ENCODE measurements around the gene SMU1. TPM values are rescaled to one million over a fixed set of nuclear protein-coding genes. Genes with fewer than 3 reads are reported as not detected.

Gene SMU1
- total RNA-seq, 4 donors from 2014 or later: 12.5 to 15.3 (median 13.6) TPM

DNA sequence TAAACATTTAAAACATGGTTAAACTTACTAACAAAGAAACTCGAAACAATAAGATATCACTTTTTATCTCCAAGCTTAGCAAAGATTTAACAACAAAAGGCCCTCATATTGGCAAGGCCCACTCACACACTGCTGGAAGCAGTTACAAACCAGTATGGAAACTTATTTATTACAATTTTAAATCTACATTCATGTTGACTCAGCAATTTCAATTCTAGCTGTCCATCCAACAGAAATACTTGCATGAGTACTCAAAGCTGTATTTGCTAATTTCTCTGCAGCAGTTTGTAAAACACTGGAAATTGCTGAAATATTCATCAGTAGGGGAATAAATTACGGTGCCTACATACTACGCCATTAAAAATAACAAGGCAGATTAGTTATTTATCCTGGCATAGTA lies 54.2 kb downstream of the SMU1 start:
- TF ChIP-seq, protein P1, sequence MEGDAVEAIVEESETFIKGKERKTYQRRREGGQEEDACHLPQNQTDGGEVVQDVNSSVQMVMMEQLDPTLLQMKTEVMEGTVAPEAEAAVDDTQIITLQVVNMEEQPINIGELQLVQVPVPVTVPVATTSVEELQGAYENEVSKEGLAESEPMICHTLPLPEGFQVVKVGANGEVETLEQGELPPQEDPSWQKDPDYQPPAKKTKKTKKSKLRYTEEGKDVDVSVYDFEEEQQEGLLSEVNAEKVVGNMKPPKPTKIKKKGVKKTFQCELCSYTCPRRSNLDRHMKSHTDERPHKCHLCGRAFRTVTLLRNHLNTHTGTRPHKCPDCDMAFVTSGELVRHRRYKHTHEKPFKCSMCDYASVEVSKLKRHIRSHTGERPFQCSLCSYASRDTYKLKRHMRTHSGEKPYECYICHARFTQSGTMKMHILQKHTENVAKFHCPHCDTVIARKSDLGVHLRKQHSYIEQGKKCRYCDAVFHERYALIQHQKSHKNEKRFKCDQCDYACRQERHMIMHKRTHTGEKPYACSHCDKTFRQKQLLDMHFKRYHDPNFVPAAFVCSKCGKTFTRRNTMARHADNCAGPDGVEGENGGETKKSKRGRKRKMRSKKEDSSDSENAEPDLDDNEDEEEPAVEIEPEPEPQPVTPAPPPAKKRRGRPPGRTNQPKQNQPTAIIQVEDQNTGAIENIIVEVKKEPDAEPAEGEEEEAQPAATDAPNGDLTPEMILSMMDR (IDR thresholded peaks at IDR 0.05 in 4 of 5, conservative IDR thresholded peaks at IDR 0.05 in 1 of 5): no peak
- no peak for TF ChIP-seq POLR2A (IDR thresholded peaks at IDR 0.05)
- H3K4me1 ChIP-seq: peaks cover 25 to 28% of the 10 kb centered on the region in 2 donors
- intact Hi-C loops (cut with DNase I; ENCODE audit: low total_unique reads): no loop called here
- H3K36me3 ChIP-seq: peaks cover 0 to 7% of the 10 kb centered on the region in 2 donors
- peak overlapping the region in 1 of 4 donors; percentile 9 for H3K27ac ChIP-seq
- H3K27me3 ChIP-seq: no peaks in the 10 kb centered on the region
- DNase-seq (no peak), ATAC-seq (no peak)
- H3K4me3 ChIP-seq: no peak overlapping the region
- in situ Hi-C loops (cut with MboI; ENCODE audit: low sequenced_read_pairs in 4 of 4): no loop called here
- no peaks in the 10 kb centered on the region for H3K9me3 ChIP-seq

DNA sequence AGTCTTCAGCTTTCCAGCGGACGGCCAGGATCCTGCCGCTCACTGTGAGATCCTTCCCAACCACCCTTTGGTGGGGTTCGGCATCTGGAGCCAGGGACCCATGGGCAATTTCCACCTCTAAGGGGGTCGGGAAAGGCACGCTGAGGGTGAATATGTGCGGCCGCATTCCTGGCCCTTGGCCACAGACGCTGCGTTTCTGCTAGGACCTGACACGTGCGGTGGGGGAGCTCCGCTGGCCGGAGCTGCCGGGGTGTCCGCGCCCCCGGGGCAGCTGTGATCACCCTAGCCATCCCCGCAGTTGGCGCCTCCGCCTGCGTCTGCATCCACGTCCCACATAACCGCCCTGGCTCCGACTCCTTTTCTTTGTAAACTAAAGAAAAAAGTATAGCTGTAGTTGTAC lies 56.7 kb downstream of the SMU1 start:
- no peak for DNase-seq
- Histone ChIP-seq H3K4me3 (no peak overlapping the region), H3K27ac (no peak overlapping the region), H3K9me3 (no peaks in the 10 kb centered on the region), H3K36me3 (no peaks in the 10 kb centered on the region), H3K4me1 (peaks cover 12 to 19% of the 10 kb centered on the region in 2 donors), H3K27me3 (no peaks in the 10 kb centered on the region)
- intact Hi-C loops (cut with DNase I; ENCODE audit: low total_unique reads): no loop called here
- TF ChIP-seq POLR2A (IDR thresholded peaks at IDR 0.05): no peak
- TF ChIP-seq, protein P1 (IDR thresholded peaks at IDR 0.05 in 4 of 5, conservative IDR thresholded peaks at IDR 0.05 in 1 of 5): no peak
- no peak for ATAC-seq
- in situ Hi-C loops (cut with MboI; ENCODE audit: low sequenced_read_pairs in 4 of 4): no loop called here

DNA sequence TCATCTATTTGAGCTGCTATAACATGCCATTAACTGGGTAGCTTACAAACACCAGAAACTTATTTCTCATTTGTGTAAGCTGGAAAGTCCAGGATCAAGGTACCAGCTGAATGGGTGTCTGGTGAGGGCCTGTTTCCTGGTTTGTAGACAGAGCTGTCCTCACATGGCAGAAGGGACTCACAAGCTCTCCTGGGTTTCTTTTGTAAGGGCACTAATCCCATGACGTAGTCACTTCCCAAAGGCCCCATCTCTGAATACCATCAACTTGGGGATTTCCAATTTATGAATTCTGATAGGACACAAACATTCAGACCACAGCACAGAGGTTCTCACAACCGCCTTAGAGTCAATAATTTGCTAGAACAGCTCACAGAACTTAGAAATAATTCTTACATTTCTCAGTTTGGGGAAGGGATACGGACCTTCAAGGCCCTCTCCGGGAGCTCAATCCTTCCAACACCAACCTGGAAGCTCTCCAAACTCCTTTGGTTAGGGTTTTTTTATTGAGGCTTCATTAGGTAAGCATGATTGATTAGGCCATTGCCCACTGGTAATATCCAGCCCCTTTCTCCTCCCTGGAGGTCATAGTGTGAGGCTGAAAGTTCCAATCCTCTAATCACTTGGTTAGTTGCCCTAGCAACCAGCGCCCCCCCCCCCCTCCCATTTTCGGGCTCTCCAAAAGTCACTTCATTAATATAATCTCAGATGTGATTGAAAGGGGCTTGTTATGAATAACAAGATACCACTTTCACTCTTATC lies 59.0 kb downstream of the SMU1 start:
- no peak for ATAC-seq
- no peak overlapping the region for H3K27ac ChIP-seq
- no peak overlapping the region for H3K4me3 ChIP-seq
- no peaks in the 10 kb centered on the region for H3K27me3 ChIP-seq
- no peak for DNase-seq
- H3K4me1 ChIP-seq: peaks cover 0 to 4% of the 10 kb centered on the region in 2 donors
- intact Hi-C loops (cut with DNase I; ENCODE audit: low total_unique reads): no loop called here
- no peak for TF ChIP-seq POLR2A (IDR thresholded peaks at IDR 0.05)
- TF ChIP-seq, protein P1 (IDR thresholded peaks at IDR 0.05 in 4 of 5, conservative IDR thresholded peaks at IDR 0.05 in 1 of 5): no peak
- H3K36me3 ChIP-seq: no peaks in the 10 kb centered on the region
- in situ Hi-C loops (cut with MboI; ENCODE audit: low sequenced_read_pairs in 4 of 4): no loop called here
- H3K9me3 ChIP-seq: no peaks in the 10 kb centered on the region

DNA sequence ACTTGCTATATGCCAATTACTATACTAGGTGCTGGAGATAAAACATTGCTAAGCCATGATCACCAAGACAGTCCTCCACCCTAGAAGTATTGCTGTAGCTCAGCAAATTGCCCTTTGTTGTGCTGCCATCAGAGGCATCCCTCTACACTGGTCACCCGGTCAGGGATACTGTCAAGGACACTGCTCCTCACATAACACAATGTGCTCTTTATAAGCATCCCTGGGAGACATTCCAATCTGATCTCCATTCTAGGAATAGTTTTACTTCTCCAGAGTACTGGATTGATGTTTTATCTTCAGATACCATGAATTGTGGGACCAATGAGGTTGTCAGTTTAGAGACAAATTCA lies 61.8 kb downstream of the SMU1 start:
- TF ChIP-seq POLR2A (IDR thresholded peaks at IDR 0.05): no peak
- TF ChIP-seq, protein P1 (IDR thresholded peaks at IDR 0.05 in 4 of 5, conservative IDR thresholded peaks at IDR 0.05 in 1 of 5): no peak
- no peaks in the 10 kb centered on the region for H3K9me3 ChIP-seq
- H3K36me3 ChIP-seq: no peaks in the 10 kb centered on the region
- H3K27me3 ChIP-seq: no peaks in the 10 kb centered on the region
- no peaks in the 10 kb centered on the region for H3K4me1 ChIP-seq
- H3K27ac ChIP-seq: no peak overlapping the region
- DNase-seq (no peak), ATAC-seq (no peak)
- intact Hi-C loops (cut with DNase I; ENCODE audit: low total_unique reads) (no loop called here), in situ Hi-C loops (cut with MboI; ENCODE audit: low sequenced_read_pairs in 4 of 4) (no loop called here)
- H3K4me3 ChIP-seq: no peak overlapping the region

Measured in gastrocnemius medialis (tissue), 4 donors.